Hematopoietic multipotent progenitor cell (in vitro differentiated cells): ENCODE results near the gene PRKCA. TPM values are rescaled to one million over a fixed set of nuclear protein-coding genes. Genes with fewer than 3 reads are reported as not detected.
"Not testable (repeated sequence)": the region's sequence is repeated elsewhere in the genome, so short reads cannot be mapped to it uniquely, and the experiment has no call there.

Experiments used
- DNase-seq, 3 donors: peaks; one replicate each; pipeline ENCODE4 v3.0.0-alpha.2; 2011 to 2015; ENCODE audit warnings: low read depth in 2 of 3, low spot score in 2 of 3
- total RNA-seq: library from RNA; depleted of rRNA; stranded (reverse); fragments of >200 nt; gene quantifications from one replicate; pipeline ENCODE4 v1.2.3, GENCODE V29; 2012

Gene PRKCA
- total RNA-seq, 1 donor, result 0.54 TPM

DNA sequence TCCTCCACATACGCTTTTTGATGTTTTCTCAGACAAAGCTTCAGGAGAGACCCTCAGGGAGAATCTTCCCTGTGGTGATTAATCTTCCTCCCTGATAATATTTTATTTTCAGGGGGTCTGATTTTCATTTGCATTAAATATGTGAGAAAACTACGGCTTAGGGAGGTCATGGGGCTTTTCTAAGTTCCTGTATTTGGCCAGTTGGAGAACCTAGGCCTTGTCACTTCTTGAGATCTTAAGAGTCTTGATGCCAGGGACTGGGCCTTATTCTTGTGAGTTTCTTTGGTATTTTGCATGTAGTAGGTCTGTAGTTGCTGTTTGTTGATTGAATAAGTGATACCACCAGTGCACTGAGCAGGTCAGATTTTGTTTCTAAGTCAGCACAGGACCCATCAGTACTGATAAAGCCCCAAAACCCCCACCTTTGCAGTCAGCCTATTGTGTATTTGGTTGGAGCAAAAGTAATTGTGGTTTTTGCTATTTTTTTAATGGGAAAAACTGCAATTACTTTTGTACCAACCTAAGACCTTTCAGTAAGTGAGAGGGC lies 130.1 kb downstream of the PRKCA start:
- DNase-seq, result no peak

DNA sequence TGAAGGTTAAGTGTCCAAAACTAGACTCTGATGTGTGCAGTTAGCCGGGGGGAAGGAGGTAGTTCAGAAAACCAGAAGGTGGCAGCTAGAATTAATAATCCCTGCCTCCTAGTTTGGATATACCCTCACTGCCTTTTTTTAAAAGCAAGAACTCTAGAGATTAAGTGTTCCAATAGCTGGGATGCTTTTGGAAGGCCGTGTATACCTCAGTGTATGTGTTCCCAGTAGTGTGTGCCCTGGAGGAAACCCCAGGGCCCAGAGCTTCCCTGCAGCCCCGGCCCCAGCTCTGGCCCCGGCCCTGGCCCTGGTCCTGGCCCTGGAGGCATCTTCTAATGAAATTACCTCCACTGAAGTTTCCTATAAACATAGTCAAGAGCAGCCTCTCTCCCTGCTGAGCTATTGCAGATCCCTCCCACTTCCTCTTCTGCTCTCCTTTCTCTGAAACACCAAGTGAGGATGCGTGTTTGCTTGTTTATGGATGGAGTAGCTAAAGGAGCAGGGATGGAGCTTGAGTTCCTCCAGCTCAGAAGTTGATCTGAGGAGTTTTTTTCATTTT lies 130.7 kb downstream of the PRKCA start:
- no peak for DNase-seq

DNA sequence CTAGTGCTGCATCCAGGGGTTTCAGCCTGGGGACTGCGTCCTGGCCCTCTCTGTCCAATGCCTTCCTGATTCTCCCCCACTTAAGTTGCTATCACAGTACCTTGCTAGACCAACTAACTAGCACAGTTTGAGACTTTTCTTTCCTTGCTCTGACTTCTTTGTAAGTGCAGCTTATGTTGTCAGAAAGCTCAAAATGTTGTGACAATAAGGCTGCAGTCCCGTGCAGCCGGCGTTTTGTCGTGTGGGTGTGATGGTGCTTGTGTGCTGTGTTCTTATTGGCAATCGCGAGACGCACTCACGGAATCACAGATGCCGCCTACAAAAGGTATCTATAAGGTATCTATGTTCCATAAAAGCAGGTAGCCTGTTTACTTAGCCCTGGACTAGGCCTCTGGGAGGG lies 132.8 kb downstream of the PRKCA start:
- no peak for DNase-seq

GRCh38 chr17:66436631-66437030 lies 134.2 kb downstream of the PRKCA start:
- no peak for DNase-seq

DNA sequence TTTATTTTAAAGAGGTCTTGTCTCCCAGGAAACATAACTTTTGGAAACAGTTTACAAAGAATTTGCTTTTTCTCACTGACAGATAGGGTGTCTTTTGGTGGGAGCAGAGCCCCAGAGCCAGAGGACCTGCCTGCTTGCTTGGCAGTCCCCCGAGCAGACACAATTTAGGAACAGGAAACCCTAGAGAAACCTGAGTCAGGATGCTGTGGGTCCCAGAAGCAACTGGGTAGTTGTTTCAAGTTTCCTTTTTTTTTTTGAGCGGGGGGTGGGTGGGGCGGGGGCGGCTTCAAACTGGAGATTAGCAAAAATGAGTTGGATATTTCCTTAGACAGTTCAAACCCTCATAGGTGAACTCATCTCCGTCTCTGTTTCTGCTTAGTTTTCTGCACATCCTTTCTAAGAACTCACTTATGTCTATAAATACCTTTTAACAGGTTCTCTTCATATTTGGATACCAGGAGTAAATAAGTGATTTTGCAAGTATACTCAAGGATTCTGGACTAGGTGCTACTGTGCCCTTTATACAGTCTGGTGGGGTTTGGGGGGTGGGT lies 135.1 kb downstream of the PRKCA start:
- no peak for DNase-seq

GRCh38 chr17:66438101-66438500 lies 135.7 kb downstream of the PRKCA start:
- no peak for DNase-seq

GRCh38 chr17:66441101-66441661 lies 138.8 kb downstream of the PRKCA start:
- DNase-seq, result peak in 1 of 3 donors; percentile 33

DNA sequence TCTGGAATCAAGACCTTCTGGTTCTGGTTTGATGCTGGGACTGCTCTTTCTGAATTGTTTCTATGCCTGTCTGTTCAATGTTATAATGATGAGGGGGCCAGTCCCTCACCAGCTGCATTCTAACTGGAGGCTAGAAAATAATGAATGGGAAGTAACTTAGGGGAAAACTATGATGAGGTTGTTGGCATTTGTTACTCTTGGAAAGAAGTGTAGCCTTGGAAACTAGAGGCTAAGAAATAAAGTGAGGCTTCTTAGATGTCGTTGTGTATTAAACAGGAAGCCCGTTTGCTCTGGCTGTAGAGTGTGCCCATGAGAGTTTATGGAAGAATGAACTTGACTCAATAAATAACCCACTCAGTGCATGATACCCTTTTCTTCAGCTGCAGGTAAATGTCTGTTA lies 140.8 kb downstream of the PRKCA start:
- DNase-seq, result no peak

- DNase-seq, result no peak
These were observed 141.2 kb downstream of the PRKCA start for GRCh38 chr17:66443606-66444005.

GRCh38 chr17:66444031-66444430 lies 141.6 kb downstream of the PRKCA start:
- DNase-seq, result no peak

- DNase-seq, result no peak
These were observed 142.8 kb downstream of the PRKCA start for GRCh38 chr17:66445229-66445628.

DNA sequence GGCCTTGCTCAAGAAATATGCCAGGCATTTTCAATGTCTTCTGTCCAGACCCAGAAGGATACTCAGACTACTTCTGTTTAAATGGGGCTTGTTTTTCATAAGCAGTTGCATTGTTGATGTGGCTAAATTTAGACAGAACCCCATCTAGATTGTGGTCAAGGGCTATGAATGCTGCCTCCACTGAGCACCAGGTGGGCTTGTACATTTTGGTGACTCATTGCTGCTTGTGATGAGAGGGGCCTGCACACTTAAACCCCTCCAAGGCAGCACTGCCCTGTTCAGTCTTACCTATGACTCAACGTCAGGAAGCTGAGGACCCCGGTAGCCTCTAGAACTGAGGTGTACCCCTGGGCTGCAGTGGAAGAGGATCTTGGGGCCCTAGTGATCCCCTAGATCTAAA lies 144.0 kb downstream of the PRKCA start:
- no peak for DNase-seq

DNA sequence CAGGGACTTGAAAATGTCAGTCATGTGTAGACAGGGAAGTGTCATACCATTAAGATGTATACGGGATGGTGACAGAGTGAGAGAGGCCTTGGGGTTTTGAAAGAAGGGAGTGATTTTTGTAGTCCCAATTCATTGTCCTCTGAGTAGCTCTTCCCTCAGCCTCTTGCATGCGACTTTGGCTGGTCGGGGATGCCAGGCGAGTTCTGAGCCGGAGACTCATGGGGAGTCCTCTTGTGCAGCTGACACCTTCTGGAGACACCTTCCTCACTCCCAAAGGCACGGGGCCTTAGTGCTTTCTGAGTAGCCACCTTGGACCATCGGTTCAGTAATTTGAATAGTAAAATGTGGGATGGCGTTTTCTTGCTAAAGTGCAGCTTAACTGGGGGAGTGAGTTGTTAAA lies 144.7 kb downstream of the PRKCA start:
- DNase-seq, result no peak

- no peak for DNase-seq
These were observed 145.7 kb downstream of the PRKCA start for GRCh38 chr17:66448026-66448639.

GRCh38 chr17:66449418-66449977 lies 147.1 kb downstream of the PRKCA start:
- DNase-seq, result no peak

DNA sequence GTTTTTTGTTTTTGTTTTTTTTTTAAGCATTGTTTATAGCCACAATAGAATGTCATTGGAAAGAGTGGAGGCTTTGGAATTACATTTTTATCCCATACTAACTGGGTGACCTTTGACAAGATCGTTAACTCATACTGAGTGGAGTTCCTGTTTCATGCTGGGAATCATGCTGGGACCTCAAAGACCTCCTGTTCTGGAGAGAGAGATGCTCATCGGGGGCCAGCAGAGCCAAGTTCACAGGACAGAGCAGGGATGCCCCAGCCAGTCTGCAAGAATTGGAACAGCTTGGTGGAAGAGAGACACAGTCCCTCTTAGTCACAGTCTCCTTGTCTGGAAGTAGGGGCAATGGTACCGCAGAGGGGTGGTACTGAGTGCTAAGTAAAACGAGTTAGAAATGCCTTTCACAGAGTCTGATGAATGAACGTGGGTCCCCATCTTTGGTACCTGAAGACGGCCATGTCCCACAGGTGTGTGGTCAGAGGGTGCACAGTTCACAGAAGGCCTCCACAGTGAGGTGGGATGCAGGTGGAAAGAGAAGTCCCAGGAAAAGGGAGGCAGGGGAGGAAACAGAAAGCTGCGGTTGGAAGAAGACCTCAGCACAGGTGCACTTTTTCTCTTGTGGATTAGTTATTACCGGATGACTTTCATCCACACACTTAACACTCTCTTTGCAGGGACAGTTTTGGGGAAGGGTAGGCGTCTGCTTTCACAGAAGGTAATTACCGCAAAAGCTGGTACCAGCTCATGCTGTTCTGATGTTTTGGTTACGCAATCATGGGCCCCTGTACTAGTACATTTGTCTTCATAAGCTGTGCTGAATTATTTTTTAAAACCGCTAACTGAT lies 147.8 kb downstream of the PRKCA start:
- DNase-seq, result no peak

GRCh38 chr17:66450852-66451158 lies 148.4 kb downstream of the PRKCA start:
- DNase-seq, result no peak

DNA sequence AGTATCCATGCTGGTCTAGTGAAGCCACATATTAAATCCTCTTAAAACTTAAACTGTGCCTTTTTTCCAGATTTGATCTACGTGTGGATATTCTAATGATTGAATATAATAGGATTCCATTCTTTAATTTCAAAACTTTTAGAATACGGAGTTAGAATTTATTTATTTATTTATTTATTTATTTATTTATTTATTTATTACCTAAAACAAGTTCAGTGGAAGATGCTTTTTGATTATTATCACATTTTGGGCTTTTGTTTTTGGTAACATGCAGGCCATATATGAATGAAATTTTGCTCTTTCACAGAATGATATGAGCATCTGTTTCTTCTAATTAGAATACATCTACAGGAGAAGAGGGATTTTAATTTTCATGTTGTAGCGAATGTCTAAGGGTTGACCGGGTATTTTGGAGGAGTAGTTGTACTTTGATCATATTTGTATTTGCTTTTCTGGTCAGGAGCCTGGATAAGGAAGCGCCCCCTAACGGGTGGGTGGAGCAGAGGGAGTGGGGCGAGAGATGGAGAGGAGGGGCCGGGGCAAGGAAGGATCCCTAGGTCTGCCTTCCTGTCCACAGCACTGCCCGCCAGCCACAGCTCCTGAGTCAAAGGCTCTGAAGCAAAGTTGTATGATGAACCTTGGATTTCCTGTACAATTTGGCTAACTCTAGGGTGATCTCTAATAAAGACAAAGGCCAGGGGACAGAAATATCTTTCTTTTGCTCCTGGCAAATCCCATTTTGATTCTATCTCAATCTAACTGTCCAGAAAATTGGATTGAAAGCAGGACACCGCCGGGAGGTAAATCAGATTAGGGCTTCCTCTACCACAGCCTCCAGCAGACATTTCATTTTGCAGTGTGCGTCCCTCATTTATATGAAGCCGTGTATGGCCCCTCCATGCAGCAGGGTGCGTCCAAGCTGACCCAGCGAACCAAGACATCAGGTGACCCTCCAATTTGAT lies 149.1 kb downstream of the PRKCA start:
- no peak for DNase-seq

- DNase-seq, result no peak
These were observed 152.6 kb downstream of the PRKCA start for GRCh38 chr17:66455060-66455459.

DNA sequence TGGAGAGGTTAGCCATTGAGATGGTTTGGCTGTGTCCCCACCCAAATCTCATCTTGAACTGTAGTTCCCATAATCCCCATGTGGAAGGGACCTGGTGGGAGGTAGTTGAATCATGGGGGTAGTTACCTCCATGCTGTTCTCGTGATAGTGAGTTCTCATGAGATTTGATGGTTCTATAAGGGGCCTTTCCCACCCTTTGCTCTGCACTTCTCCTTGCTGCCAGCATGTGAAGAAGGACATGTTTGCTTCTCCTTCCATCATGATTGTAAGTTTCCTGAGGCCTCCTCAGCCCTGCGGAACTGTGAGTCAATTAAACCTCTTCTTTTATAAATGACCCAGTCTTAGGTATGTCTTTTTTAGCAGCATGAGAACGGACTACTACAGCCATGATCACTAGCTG lies 155.1 kb downstream of the PRKCA start:
- not testable (repeated sequence) for DNase-seq
